ENCODE data around the gene PLA1A. TPM values are rescaled to one million over a fixed set of nuclear protein-coding genes. Genes with fewer than 3 reads are reported as not detected.
A peak's percentile ranks its signal among the peaks of the same experiment; 100 is the strongest.
"Not testable (repeated sequence)": the region's sequence is repeated elsewhere in the genome, so short reads cannot be mapped to it uniquely, and the experiment has no call there.

Gene PLA1A
- total RNA-seq, 1 experiment from 2014 or later: not detected

DNA sequence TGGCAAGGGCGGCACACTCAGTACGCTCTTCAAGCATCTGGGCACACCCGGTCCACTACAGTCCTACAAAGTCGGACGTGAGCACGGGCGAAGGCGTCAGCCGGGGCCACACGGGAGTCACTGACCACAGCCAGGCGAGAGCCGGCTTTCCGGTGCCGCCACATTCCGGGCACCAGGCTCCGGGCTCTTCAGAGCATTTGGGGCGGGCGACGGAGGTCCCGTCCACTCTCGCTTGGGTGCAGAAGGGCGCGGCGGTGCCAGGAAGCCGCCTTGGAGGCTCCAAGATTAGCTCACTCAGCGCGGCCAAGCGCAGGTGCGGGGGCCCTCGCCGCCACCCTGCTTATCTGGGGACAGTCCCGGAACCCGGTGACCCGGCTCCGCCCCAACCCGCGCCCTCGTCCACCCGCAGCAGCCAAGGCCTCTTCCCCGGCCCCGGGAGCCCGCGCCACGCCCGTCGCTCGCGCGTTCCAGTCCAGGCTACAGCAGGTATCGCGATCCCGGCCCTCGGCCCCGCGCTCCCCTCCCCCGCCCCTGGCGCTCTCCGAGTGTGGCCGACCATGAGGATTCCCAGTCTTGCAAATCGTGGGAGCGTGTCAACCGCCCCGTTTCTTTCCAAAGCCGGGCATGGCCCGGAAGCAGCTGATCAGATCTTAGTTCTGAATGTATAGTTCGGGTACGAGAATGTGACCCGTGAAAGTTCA, 18.2 kb upstream of the PLA1A start, which contains the start of gene ADPRH:
Gene ADPRH, plus strand, starts transcription at position 127 of the 701 bp plus-strand sequence. CDS start 2,678 bp downstream, outside the sequence.
- DNase-seq (ENCODE audit: low read depth): peak; percentile 73

DNA sequence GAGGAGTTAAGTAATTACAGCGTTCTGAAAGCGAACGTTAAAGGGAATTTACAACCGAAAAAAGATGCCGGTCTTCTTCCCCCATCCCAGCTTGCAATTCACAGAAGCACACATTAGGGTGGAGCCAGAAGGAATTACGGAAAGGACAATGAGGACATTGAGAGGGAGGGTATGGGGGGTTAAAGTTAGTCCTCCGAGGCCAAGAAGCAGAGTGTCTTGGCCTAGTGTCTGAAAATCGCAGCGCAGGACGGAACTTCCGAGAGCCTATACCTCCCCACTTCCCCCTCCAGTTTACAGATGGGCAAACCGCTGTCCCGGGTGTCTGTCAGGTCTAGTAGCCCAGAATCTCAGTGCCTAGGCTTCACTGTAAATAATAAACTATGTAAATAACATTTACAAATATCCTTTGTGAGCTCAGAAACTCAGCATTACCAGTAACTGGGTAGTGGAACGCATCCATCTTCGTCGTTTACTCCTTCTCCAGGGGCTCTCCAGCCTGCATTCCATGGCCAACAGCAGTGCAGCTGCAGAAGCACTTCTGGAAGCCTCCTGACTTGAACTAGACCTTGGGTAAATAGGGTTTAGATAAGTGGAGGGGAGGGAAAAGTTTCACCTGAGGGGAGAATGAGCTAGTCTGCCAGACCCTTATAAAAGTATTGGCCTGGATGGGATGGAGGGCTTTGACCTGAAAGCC, 17.5 kb upstream of the PLA1A start:
- DNase-seq (ENCODE audit: low read depth): no peak

DNA sequence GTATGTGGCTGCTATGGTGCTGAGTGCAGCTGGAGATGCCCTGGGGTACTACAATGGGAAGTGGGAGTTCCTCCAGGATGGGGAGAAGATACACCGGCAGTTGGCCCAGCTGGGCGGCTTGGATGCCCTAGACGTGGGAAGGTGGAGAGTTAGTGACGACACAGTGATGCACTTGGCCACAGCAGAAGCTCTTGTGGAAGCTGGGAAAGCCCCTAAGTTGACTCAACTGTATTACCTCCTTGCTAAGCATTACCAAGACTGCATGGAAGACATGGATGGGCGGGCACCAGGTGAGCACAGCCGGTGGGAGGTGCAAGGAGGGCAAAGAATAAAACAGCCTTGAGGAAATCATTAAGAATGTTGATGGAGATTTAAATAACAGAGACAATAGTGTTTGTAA, 15.5 kb upstream of the PLA1A start:
- DNase-seq (ENCODE audit: low read depth): peak; percentile 46

DNA sequence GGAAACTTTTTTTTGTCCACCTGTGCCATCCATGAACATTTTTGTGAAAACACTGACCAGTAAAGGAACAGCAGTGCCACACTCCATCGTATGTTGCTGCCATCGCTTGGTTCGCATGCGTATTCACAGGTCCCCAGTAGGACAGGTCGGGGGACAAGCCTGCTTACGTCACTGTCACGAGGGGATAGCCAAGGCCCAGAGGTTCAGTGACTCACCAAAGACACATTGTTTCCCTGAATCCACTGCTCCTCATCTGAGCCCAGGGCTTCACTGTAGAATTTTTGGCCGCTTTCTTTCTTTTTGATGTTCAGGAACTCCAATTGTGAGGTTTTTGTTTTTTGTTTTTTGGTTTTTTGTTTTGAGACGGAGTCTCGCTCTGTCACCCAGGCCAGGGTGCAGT, 12.5 kb upstream of the PLA1A start:
- no peak for DNase-seq (ENCODE audit: low read depth)

DNA sequence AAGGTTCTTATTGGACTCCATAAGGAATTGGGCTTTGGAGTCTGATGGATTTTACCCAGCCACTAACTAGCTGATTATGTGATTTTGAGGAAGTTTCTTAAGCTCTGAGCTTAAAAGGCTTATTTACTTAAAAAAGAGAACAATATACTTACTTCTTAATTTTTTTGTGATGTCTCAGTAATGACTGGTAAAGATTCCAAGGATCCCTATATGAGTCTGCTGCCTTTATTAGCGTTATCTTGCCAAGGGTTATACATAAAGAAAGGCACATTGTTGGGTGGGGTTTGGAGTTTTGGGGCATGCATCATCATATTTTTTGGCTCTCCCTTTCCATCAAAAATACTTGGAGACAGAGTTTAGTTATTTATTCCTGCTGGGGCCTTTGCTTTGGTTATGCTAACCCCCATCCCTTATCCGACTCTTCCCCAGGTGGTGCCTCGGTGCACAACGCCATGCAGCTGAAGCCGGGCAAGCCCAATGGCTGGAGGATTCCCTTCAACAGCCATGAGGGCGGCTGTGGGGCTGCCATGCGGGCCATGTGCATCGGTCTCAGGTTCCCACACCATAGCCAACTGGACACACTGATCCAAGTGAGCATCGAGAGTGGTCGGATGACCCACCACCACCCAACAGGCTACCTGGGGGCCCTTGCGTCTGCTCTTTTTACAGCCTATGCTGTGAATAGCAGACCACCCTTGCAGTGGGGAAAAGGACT, 11.7 kb upstream of the PLA1A start:
- DNase-seq (ENCODE audit: low read depth): no peak

DNA sequence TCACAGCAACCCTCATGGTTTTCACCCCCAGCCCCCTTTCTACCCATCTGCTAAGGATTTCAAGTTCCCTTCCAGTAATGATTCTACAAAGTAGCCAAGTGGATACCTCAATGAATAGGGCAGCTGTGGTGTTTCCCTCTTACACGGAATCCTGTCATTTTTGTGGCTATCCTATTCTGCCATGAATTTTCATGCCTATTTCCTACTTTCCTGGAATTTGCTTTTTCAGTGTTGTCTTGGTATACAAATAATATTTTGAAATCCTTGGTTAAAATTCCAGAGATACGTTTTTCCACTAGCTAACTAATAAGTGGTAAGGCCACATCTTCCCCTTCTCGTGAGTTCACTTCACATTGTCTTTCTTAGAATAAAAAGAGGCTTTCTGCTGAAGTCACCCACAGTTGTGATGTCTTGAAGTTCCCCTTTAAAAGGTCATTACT, 10.9 kb upstream of the PLA1A start:
- DNase-seq (ENCODE audit: low read depth): no peak

DNA sequence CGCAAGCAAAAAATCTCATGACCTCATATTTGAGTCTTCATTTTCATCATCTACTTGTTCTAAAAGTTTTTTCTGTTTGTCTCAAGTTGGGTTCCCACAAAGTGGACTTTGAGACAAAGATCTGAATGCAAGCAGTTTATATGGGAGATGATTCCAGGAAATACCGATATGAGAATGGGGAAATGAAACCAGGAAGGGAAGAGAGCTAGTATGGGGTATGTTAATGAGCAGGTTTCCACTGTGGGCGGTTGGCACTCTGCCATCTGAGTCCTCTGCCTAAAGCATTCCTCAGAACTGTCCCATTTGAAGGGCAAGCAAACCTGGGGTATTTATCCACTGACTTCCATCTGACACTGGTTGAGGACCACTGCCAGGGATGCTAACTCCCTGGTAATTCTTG, 9.6 kb upstream of the PLA1A start:
- DNase-seq (ENCODE audit: low read depth): peak; percentile 32

DNA sequence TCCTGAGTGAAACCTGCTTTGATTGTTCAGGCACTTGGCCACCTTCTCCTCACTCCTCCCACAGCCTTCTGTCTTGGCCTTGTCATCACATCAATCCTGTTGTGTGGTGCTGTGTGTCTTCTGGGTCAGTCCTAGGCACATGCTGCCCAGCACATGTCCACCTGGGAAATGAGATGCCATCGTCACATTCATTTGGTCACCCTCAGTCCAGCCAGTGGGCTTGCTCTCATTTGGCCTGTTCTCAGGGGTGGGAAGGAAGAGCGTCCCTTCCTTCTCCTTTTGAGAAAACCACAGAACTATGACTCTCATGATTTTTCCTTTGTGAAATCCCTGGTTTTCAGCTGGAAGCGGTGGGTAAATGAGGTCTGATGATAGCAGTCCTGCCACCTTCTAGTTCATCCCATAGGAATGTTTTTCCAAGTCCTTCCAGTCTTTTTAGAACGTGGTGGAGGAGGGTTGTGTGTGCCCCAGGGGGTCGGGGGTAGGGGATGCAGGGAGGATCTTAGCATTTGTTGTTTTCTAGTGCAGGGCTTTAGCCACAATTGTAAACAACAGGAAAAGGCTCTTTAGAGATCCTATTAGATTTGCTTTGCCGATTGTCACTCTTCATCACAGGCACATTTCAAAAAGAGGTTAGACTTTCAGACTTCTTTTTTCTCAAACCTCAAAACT, 8.4 kb upstream of the PLA1A start:
- no peak for DNase-seq (ENCODE audit: low read depth)

DNA sequence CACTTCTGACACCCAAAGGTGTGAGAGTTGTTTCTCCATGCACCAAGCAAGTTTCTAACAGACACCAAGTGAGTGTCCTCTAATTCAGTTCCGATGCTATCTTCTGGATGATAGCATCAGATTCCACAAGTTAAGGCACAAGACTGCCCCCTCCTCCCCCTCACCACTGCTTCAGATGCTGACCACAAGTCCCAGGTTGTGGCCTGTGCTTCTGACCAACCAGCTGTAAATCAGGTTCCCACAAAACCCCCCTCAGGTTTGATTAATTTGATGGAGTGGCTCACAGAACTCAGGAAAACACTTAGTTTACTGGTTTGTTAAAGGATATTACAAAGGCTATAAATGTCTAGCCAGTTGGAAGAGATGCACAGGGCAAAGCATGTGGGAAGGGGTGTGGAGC, 7.0 kb upstream of the PLA1A start:
- no peak for DNase-seq (ENCODE audit: low read depth)

DNA sequence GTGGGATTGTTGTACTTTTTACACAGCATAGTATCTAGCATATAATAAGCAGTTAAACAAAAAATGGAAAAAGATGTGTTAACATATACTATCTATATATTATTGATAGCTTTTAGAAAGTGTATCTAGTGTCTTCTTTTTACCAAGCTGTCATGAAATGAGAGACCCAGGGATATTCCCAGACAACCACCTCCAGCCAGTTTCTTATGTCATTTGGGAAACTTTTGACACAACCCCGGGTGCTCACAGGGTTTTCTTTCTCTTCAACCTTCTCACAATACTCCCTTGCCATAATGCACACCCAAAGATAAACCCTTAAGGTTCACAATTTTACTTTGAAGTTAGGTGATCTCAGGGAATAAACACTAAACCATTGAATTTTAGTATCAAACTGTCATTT, 4.8 kb upstream of the PLA1A start:
- no peak for DNase-seq (ENCODE audit: low read depth)

DNA sequence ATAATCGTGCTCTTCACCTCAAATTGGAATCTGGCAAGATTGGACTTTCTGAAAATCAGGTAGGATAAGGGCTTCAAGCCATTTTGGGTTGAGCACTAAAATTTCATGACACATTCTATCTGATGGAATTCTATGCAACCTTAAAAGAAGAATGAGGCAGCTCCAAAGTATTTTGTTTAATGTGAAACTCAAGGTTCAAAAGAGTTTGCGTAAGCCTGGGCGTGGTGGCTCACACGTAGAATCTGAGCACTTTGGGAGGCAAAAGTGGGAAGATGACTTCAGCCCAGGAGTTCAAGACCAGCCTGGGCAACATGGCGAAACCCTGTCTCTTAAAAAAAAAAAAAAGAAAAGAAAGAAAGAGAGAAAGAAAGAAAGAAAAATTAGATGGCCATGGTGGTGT, 3.6 kb upstream of the PLA1A start:
- no peak for DNase-seq (ENCODE audit: low read depth)

DNA sequence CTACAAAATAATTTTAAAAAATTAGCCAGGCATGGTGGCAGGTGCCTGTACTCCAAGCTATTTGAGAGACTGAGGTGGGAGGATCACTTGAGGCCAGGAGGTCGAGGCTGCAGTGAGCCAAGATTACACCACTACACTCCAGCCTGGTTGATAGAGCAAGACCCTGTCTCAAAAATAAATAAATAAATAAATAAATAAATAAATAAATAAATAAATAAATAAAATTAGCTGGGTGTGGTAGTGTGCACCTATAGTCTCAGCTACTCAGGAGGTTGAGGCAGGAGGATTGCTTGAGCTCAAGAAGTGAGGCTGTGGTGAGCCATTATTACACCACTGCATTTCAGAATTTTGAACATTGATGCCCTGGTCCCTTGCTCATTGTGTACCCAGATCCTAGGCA, 2.8 kb upstream of the PLA1A start:
- DNase-seq (ENCODE audit: low read depth): not testable (repeated sequence)

DNA sequence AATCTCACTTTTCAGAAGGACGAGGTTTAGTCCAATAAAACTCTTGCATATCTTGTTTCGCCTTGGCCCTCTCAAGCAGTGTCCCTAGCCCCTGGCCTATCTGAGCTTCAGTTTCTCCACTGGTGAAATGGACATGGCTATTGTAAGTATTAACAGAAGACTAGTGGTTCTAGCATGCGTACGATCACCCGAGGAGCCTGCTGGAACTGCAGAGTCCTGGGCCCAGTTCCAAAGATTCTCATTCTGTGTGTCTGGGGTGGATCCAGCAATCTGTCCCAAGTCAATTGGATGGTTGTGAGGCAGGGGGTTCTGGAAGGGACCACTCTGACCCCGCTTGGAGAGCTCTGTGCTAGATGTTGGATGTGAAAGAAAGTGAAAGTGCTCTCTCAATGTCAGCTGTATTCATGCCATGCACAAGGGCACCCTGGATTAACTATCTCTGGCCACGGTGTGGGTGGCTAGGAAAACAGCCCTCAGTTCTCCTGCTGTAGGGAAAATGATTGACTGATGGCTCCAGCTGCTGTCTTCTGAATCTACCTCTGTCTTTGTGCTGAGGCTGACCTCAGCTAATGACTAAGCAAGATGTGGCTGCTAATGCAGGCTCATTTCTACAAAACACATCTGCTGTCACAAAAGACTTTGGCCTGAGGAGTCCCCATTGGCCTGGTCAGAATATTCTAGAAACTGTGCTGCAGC, 1.9 kb upstream of the PLA1A start:
- DNase-seq (ENCODE audit: low read depth): no peak

DNA sequence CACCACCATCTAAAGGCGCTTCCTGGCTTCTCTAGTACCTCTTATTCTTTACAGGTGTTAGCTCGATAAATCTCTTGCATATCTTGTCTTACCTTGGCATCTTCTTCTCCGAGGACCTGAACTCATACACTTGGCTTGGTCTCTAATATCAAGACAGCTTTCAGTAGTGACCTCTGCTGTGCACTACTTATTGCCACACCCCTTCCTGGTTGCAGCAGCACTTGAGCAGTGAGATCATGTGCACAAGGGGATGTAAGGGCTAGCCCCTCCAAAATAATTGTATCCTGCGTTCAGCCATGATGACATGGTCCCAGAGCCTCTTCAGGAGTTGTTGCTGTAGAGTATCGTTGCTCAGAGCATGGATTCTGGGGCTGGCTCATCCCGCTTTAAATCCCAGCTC, 1.3 kb upstream of the PLA1A start:
- no peak for DNase-seq (ENCODE audit: low read depth)

DNA sequence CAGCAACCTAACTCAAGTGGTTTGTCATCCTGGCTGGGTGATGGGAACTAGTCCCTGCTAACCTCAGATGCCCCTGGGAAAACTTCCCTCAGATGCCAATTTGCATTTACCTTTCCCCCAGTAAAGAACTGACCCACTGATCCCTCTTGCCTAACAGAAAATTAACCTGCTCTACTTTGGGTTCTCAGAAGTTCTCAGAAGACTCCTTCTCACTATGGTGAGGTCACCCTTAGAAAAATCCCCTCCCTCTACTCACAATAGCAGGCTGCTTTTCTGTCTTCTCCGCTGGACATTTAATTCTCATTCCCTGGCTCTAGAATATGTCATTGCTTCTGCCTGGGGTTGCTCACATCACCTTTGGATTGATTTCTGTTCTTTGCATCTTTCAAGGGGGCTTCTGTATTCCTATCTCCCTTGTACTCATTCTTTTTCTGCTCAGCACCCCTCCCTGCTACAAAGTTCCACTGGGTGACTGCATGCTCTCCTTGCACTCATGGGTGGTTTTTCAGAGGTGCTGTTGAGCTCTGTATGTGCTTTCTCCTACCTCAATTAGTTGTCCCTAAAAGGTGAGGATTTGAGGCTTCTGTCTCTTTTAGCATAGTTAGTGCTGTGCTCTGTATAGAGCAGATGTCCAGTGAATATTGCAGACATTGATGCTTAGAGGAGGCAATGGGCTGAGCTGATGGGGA, 869 bp downstream of the PLA1A start:
- DNase-seq (ENCODE audit: low read depth): no peak

DNA sequence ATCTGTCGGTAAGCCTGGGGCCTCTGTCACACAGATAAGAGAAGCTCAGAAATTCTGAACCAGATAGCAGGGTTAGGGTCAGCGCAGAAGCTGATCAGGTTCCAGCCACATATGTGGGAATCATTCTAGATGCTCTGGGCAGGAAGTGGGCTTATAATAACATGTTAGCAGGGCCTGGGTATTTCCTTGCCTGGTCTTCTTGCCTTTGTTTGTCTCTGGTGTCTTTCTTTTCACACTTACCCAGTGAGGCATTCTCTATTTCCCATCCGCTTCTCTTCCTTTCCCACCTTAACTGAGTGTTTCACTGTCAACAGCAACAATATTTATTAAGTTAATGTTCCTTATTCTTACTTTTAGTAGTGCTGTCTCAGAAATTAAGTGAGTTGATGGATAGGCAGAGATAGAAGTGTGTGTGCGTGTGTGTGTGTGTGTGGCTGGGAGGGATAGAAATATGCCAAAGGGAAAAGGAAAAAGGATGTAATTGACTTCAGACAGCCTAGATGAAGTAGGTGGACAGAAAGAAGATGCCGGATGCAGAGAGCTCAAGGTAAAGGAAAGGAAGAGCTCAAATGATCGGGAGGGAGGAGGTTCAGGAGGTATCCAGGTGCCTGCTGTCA, 2.0 kb downstream of the PLA1A start:
- no peak for DNase-seq (ENCODE audit: low read depth)

DNA sequence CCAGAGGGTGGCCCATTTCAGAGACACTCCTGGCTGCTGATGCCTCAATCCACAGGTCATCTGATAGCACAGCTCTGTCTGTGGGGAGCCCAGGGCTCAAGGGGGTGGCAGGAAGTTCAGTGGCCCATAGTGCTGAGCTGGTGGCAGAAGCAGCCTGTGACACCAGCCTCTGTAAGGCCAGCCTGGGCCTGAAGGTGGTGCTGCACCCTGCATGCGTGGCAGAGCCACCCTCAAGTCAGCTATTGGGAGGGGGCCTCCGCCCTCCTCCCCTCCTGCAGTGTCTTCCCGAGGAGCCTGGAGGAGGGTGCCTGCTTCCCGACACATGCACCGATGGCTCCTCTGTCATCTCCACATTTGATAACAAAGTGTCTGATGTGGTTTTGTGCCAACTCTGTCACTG, 3.0 kb downstream of the PLA1A start:
- DNase-seq (ENCODE audit: low read depth): peak; percentile 32

DNA sequence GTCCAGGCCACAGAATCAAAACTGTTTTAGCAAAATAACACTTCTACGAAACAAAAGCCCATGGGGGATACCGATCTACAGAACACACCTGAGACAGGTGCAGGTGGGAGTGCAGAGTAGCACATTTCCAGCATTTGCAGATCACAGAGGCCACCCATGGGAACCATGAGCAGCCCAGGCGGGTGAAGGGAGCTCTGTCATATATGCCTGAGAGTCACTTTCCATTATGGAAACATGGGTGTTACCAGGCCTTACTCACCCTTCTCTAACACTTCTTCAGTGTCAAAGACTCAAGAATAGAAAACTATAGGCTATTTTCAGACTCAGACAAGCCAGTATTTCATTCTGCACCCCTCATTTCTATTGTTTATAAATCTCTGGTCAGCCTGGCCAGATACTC, 3.5 kb downstream of the PLA1A start:
- DNase-seq (ENCODE audit: low read depth): no peak

DNA sequence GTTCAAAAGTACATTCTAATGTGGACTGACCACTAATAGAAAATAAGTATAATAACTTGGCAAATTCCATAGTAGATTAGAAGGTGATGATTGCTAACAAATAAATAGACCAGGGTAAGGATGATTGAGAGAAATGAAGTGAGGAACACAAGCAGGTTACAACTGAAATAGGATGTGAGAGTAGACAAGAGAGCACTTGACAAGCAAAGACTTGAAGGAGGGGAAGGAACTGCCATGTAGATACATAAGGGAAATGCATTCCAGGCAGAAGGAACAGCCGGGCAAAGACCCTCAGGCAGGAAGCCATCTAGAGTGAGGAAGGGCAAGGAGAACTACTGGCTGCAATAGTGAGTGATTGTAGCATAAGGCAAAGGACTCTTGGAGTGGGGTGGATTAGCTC, 5.0 kb downstream of the PLA1A start:
- no peak for DNase-seq (ENCODE audit: low read depth)

DNA sequence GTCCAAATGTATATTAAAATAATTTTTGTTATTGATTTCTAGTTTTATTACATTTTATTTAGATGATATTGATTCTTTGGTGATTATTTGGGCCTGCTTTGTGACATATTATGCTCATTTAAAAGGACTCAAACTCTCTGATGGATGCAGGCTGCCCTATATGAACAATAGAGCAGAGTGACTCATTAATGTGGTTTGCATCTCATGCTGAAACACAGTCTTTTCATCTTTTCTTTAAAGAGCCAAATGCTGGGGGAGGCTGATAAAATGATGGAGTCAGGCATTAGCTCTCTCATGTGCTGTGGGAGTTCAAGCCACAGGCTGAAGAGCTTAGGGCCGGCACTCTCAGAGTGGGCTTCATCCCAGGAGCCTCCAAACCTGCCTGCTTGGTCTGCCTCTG, 7.2 kb downstream of the PLA1A start:
- peak; percentile 51 for DNase-seq (ENCODE audit: low read depth)

Data from Daoy (cell line).